ENCODE data around the gene COL1A1.

- TF ChIP-seq, protein P1, sequence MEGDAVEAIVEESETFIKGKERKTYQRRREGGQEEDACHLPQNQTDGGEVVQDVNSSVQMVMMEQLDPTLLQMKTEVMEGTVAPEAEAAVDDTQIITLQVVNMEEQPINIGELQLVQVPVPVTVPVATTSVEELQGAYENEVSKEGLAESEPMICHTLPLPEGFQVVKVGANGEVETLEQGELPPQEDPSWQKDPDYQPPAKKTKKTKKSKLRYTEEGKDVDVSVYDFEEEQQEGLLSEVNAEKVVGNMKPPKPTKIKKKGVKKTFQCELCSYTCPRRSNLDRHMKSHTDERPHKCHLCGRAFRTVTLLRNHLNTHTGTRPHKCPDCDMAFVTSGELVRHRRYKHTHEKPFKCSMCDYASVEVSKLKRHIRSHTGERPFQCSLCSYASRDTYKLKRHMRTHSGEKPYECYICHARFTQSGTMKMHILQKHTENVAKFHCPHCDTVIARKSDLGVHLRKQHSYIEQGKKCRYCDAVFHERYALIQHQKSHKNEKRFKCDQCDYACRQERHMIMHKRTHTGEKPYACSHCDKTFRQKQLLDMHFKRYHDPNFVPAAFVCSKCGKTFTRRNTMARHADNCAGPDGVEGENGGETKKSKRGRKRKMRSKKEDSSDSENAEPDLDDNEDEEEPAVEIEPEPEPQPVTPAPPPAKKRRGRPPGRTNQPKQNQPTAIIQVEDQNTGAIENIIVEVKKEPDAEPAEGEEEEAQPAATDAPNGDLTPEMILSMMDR (IDR thresholded peaks at IDR 0.05), result no peak
- TF ChIP-seq POLR2A (IDR thresholded peaks at IDR 0.05), result no peak
These were observed 17.9 kb upstream of the COL1A1 start for GRCh38 chr17:50219342-50219741.

Data from testis (tissue), 2 donors.